HFF-Myc (cell line): ENCODE measurements around the gene TAGAP.
"Not testable (repeated sequence)": the region's sequence is repeated elsewhere in the genome, so short reads cannot be mapped to it uniquely, and the experiment has no call there.

ENCODE experiments used
- DNase-seq: peaks from one replicate; pipeline ENCODE4 v3.0.0-alpha.2; 2011; ENCODE audit warnings: low read depth; ENCODE audit errors: extremely low read depth
- H3K4me3 ChIP-seq: replicated peaks from 2 replicates; pipeline ENCODE4 v1.5.1; 2011; ENCODE audit warnings: low read depth, mild to moderate bottlenecking, control low read depth, low read length
- TF ChIP-seq, protein P1 (sequence below): IDR thresholded peaks from 2 replicates; pipeline ENCODE4 v1.5.1; 2012; ENCODE audit warnings: mild to moderate bottlenecking, low read depth, low read length, control low read depth; ENCODE audit errors: missing control alignments

The TAGAP gene

DNA sequence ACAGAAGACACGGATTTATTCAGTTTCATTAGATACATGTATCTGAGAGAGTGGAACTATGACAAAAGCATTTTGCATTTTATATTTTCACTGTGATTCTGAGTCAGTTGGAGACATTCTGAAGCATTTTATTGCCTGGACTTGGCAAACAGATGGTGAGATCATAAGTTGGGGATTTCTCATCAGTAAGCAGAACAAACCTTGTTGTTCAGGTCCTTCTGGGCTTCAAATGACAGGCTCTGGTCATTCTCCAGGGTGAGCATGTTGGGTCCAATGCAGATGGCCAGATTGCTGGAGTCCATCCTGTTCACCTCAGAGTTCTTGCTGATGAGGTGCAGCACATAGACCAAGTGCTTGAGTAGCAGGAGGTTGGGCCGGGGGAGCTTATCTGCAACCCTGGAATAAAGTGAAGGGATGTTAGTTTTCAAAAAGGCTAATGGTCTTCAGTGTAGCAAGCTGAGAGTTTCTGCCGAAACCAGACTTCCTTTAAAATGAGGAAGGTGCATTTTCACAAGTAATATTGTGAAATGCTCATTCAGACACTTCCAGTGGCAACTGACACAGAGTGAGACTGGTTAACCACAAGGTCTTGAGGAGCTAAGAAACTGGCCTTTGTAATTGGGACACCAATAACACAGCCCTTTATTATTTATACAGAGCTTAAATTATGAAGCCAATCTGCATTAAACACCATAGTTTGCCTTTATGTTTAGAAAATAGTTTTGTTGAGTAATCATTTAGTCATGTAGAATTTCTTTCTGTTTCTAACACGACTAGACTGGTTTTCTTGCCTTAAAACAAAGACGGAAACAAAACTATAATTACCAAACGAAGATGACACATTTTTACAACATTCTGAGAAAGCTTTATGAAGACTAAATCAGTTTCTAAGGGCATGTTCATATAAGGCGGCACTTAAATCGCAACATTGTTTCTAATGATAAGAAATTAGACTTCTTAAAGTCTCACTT is 5.6 kb downstream of the TAGAP start:
- TF ChIP-seq, protein P1, sequence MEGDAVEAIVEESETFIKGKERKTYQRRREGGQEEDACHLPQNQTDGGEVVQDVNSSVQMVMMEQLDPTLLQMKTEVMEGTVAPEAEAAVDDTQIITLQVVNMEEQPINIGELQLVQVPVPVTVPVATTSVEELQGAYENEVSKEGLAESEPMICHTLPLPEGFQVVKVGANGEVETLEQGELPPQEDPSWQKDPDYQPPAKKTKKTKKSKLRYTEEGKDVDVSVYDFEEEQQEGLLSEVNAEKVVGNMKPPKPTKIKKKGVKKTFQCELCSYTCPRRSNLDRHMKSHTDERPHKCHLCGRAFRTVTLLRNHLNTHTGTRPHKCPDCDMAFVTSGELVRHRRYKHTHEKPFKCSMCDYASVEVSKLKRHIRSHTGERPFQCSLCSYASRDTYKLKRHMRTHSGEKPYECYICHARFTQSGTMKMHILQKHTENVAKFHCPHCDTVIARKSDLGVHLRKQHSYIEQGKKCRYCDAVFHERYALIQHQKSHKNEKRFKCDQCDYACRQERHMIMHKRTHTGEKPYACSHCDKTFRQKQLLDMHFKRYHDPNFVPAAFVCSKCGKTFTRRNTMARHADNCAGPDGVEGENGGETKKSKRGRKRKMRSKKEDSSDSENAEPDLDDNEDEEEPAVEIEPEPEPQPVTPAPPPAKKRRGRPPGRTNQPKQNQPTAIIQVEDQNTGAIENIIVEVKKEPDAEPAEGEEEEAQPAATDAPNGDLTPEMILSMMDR, result no peak
- peak; percentile 4 for DNase-seq
- H3K4me3 ChIP-seq, result no peak overlapping the region

GRCh38 chr6:159038318-159038717 is 6.5 kb downstream of the TAGAP start:
- not testable (repeated sequence) for H3K4me3 ChIP-seq, DNase-seq

GRCh38 chr6:159037756-159038290 is 7.0 kb downstream of the TAGAP start:
- no peak for DNase-seq
- no peak overlapping the region for H3K4me3 ChIP-seq
- TF ChIP-seq, protein P1, result no peak

GRCh38 chr6:159036673-159037072 is 8.1 kb downstream of the TAGAP start:
- TF ChIP-seq, protein P1, result no peak
- no peak overlapping the region for H3K4me3 ChIP-seq
- DNase-seq, result no peak

DNA sequence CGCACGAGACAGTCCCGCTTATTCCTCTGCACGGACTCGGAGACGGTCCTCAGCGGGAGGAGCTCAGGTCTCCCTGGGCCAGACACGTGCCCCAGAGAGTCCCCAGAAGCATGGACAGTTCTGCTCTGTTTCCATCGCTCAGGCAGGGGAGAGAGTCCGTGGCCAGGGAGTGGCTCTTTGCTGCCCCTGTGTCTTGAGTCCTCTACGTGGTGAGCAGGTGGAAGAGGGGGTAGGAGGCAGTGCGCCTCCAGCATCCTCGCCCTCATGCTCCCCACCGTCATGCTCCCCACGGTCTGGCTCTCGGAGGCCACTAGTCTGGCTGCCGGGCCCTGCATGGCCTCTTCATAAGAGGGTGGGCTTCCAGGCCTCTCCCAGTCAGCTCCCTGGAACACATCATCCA is 8.9 kb downstream of the TAGAP start:
- no peak overlapping the region for H3K4me3 ChIP-seq

DNA sequence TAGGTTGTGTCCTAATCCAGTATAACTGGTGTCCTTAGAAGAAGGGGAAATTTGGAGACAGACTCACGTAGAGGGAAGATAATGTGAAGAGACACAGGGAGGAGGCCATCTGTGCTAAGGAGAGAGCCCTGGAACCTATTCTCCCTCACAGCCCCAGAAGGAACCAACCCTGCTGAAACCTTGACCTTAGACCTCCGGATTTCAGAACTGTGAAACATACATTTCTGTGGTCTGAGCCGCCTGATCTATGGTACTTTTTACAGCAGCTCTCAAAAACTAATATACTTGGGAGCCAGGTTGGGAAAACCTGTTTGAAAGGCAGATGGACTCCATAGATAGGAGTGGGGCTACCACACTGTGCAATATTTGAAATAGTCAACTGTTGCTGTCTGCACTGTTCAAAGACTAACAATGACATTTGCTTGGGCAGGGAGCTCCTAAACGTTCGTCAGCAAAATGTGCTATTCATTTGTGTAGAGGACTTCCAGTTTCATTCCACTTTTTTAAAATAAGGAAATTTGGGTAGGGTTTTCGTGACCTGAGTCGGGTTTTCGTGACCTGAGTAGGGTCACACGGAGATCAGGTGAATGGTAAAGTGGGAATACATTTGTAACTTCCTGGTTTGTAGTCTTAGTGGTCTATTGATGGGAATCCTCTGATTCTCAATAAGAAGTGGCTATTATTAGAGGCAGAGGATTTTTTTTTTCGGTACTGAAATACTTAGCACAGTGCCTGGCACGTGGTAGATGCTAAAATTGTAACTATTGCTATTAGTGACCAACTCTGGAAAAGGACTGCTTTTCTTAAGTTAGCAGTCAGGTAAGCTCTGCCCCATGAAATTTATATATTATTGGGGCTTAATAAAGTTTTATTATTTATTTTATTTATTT is 11.4 kb downstream of the TAGAP start:
- H3K4me3 ChIP-seq, result no peak overlapping the region
- TF ChIP-seq, protein P1, result no peak
- DNase-seq, result no peak

More for the DNA sequence above, 8.9 kb downstream of the TAGAP start:
- no peak for DNase-seq
- TF ChIP-seq, protein P1, result no peak

GRCh38 chr6:159031846-159032245 is 12.9 kb downstream of the TAGAP start:
- no peak overlapping the region for H3K4me3 ChIP-seq
- no peak for DNase-seq
- TF ChIP-seq, protein P1, result no peak
